GM19351 (cell line): ENCODE data around the gene ARL2.
"Not testable (repeated sequence)": the region's sequence is repeated elsewhere in the genome, so short reads cannot be mapped to it uniquely, and the experiment has no call there.

ENCODE experiments used
- ATAC-seq: cut with Tn5 transposase; IDR thresholded peaks from one replicate; pipeline ENCODE4 v1.9.1; 2021; ENCODE audit warnings: mild to moderate bottlenecking, moderate library complexity; ENCODE audit not compliant: unreplicated experiment

ARL2 gene

DNA sequence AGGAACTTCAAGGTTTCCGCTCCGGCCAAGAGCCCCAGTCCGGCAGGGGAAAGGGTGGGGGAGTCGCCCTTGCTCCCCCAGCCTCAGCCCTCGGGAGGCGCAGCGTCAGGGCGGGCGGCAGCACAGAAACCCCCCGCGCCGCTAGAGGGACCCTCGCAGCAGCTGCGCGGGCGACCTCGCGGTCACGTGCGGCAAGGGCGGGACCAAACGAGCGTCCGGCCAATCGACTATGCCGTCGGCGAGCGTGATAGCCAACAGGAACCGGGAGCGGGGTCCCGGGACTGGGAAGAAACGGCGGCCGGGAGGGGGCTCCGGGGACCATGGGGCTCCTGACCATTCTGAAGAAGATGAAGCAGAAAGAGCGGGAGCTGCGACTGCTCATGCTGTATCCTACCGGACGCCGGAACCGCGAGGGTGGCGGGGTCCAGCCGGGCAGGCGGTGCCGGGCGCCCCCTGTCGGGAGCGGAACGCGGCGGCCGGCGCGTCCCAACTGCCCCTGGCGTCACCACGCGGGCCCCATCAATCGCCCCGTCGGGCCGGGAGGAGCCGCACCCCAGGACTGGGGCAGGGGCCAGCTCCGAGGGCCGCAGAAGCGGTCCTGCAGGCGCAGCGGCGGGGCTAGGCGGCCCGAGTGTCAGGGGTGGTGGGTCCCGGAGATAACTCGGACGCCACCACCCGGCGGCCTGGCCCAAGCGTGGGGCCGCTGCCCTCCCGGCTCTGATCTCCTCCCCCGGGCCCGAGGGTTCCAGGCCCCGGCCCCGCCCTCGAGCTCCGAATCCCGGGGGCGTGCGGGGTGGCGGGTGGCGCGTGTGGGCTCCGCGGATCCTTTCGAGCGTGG is at the start of gene ARL2:
Gene ARL2, plus strand, starts transcription at position 273 of the 838 bp plus-strand sequence. Its CDS starts 48 bp downstream, at position 321.
- ATAC-seq = peak; percentile 70

GRCh38 chr11:64967375-64967774 is 46.6 kb upstream of the ARL2 start:
- ATAC-seq = no peak

GRCh38 chr11:64969209-64969608 is 44.8 kb upstream of the ARL2 start:
- no peak for ATAC-seq

DNA sequence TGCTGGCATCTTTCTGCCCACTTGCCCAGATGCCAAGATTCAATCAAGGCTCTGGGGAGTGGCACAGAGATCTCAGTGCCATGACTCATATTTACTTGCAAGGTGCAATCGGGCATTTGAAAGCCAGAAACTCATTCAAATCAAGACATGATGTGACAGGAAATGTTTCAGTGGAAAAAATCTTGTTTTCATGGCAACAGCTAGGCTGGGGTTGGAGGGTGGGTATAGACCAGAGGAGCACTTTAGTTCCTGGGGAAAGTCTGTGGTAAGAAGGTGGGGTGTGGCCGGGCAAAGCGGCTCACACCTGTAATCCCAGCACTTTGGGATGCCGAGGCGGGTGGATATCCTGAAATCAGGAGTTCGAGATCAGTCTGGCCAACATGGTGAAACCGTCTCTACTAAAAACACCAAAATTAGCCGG is 43.2 kb upstream of the ARL2 start:
- ATAC-seq = no peak

DNA sequence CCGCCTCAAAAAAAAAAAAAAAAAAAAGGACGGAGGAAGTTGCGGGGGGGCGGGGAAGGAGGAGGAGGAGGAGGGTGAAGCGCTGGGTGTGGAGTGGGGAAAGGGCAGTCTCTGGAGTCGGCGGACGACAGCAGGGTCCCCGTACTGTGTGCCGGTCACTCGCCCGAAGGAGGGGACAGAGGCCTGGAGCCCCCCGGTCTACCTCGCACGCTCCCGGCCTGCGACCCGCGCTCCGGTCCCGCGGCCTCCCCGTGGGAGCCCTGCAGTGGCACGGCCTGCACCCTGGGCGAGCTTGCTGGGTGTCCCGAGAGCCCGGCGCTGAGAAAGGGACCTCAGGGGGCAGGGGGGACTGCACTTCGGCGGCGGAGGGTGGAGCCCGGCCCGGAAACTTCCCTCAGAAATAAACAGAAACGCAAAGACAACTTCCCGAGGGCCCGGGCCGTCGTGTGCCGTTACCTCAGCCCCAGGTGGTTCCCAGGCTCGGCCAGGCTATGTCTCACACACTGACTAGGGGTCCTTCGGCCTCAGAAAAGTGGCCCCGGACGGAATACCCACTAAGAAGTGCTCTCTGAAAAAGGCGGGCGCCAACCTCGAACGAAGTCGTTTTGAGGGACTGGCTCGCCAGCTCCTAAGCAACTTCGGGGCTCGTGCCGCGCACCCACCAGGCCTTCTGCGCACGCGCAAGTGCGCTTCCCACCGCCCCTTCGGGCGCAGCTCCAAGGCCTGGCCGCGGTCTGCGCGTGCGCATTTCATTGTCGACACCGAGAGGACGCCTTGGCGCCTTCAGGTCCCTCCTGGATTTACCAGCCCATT is 42.3 kb upstream of the ARL2 start, which contains the start of gene MAJIN:
Gene MAJIN, minus strand, starts transcription at position 688 of the 813 bp plus-strand sequence. CDS start 12,703 bp downstream, outside the sequence.
- ATAC-seq = no peak

GRCh38 chr11:64974124-64974523 is 39.8 kb upstream of the ARL2 start:
- ATAC-seq = no peak

- no peak for ATAC-seq
Observed at GRCh38 chr11:64976651-64977050, 37.3 kb upstream of the ARL2 start.

- not testable (repeated sequence) for ATAC-seq
Observed at GRCh38 chr11:64983339-64983738, 30.6 kb upstream of the ARL2 start.

DNA sequence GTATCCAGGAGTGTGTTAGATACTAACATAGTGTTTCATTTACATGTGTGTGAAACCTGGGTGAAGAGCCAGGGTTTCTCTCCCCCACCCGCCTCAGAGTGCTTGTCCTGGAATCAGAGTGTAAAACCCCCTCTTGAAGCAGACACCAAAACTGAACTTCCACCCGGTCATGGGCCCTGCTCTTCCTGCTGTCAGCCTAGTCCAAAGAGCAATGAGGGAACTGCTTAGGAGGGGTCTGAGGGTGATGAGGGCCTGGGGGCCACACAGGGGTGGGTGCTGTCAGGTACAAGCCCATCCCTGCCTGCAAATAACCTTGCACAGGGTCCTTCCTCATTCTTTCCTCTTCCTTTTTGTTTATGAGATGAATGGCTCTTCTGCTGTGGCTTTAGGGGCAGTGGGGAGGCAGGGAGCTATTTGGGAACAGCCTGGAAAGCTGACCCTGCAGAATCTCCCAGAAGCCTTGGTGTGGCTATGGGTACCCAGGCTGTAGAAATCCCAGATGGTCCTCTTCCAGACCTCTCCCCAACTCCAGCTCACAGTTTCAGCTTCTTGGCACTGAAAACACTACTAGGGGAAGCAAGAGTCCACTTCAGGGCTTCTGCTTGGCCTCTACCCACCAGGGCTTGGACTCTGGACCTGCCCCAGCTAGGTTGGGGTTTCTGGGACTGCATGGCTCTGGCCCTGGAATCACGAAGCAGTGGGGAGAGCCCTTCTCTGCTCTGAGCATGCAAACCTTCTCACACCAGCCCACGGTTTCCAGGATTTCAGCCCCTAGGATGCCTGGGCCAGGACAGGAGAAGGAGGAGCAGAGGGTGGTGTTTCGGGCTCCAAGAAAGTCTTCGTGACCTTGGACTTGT is 25.7 kb upstream of the ARL2 start:
- no peak for ATAC-seq

- no peak for ATAC-seq
Observed at GRCh38 chr11:64989416-64989815, 24.5 kb upstream of the ARL2 start.

GRCh38 chr11:64990222-64990923 is 23.6 kb upstream of the ARL2 start:
- no peak for ATAC-seq

- no peak for ATAC-seq
Observed at GRCh38 chr11:64994318-64994717, 19.6 kb upstream of the ARL2 start.

- ATAC-seq = no peak
Observed at GRCh38 chr11:64996327-64996709, 17.6 kb upstream of the ARL2 start.

DNA sequence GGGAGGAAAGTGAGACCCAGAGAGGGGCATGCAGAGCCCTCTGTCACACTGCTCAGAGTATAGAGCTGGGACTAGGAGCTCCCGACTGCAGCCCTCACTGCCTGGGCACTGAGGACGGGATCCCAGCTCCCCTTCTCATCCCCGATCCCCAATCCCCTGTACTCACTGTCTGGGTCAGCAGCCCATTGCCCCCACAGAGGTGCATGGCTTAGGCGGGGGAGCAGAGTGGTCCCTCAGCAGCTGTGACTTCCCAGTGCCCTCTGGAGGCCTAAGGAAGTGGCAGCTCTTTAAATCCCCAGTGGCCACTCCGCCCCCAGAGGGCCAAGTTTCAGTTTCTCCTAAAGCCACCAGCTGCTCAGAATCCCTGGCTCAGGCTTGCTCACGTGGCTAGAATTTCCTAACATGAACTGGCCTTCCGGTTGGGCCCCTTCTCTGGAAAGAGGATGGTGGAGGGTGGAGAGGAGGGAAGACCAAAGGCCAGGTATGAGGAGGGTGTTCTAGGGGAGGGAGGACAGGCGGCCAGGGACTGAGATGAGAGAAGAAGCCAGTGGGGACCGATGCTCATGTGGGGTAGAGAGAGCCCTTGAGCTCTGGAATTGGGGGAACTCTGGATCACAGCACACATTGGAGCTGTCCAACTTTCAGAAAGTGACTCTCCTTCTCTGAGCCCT is 17.1 kb upstream of the ARL2 start, which contains the start of gene BATF2:
Gene BATF2, minus strand, starts transcription at position 262 of the 671 bp plus-strand sequence. Its CDS starts 57 bp downstream, at position 205.
- no peak for ATAC-seq

GRCh38 chr11:64998141-64998540 is 15.8 kb upstream of the ARL2 start:
- no peak for ATAC-seq

GRCh38 chr11:64998690-64999431 is 15.1 kb upstream of the ARL2 start:
- no peak for ATAC-seq

- no peak for ATAC-seq
Observed at GRCh38 chr11:64999478-64999877, 14.5 kb upstream of the ARL2 start.

DNA sequence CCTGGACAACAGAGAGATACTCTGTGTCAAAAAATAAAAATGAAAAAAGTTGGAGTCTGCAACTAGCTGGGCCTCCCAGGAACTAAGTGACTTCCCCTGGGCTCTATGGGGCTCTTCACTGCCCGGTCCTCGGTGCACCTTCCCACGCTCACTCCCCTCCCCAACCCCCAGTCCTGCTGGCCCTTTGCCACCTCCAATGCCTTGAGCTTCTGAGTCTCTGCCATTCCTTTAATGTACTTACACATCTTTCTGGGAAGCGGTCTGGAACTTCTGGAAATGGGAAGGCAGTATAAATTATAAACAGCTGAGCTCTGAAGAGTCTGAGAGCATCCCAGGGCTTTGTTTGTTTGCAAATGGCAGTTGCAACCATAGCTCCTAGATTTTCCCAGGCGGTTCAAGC is 11.3 kb upstream of the ARL2 start:
- ATAC-seq = no peak

GRCh38 chr11:65003282-65003681 is 10.7 kb upstream of the ARL2 start:
- no peak for ATAC-seq
